ENCODE measurements around the gene CACNB2.
A peak's percentile ranks its signal among the peaks of the same experiment; 100 is the strongest.

CACNB2 gene

DNA sequence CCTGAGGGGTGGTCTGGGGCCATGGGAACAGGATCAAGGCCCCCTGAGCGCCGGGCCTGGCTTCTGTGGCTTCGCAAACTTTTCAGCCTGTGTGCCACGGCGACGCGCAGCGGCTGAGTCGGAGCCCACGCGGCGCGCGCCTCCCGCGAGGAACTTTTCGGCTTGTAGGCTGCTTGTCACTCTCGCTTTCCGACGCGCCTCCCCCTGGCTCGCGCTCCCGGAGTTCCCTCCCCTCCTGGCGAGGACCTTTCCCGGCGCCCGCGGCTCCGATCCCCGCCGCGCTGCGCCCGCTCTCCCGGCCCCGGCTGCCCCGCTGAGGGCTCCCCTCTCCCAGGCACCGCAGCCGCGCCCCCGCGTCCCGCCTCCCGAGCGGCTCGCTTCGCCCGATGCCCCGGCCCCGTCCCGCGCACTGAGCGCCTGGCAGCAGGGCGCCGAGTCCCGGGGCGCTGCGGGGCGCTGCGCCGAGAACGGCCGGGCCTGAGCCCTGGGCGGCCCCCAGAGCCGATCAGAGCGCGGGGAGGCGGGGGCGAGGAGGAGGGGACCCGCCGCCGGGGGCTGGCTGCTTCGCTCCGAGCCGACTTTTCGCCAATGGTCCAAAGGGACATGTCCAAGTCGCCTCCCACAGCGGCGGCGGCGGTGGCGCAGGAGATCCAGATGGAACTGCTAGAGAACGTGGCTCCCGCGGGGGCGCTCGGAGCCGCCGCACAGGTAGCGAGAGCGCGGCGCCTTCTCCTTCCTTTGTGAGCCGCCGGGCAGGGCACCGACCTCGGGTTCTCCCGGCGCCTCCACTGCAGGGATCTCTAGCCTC is at the start of gene CACNB2:
TSS of gene CACNB2 (plus strand) at position 276 of the 808 bp plus-strand sequence.
- Mint-ChIP-seq H3K4me3 (no peak within 1 kb of the TSS), H3K27me3 (peaks cover 42% of the 10 kb centered on the region), H3K36me3 (ENCODE audit: low read depth) (no peaks in the 10 kb centered on the region), H3K4me1 (ENCODE audit: low read depth) (peaks cover 5% of the 10 kb centered on the region), H3K27ac (no peak within 1 kb of the TSS), H3K9me3 (no peaks in the 10 kb centered on the region)
- DNase-seq: no peak

DNA sequence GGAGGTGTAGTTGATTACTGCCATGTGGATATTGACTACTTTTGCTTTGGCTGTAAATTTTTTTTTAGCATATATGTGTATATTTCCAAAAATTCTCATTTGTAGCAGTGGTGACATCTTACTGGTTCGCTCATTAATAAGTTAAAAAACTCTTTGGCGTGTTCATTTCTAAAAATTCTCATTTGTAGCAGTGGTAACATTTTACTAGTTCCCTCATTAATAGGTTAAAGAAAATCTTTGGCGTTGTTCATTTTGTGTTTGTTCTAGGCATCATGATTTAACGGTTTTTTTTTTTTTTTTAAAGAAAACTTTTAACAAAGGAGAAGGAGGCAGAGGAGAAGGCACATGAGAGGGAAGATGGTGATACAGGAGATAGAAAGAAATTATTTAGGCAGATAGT is 45.9 kb upstream of the CACNB2 start:
- Mint-ChIP-seq H3K9me3 (peaks cover 4% of the 10 kb centered on the region), H3K4me1 (ENCODE audit: low read depth) (no peaks in the 10 kb centered on the region), H3K4me3 (no peak overlapping the region), H3K27ac (no peak overlapping the region), H3K27me3 (no peaks in the 10 kb centered on the region), H3K36me3 (ENCODE audit: low read depth) (no peaks in the 10 kb centered on the region)
- DNase-seq: no peak

DNA sequence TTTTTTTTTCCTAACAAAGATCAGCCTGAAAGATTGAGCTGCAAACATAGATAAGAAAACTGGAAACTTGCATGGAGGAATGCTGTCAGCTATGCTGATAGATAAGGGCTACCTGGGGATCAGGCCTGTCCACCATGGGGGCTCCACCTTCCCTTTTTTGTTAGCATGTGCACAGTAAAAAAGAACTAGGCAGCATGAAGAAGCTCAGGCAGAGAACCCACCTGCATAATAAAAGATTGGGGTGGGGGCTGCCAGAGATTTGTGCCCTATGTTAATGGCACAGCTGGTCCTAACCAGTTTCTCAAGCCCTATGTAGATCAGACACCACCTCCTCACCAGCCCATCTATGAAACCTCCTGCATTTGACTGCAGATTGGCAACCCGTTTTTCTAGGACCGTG is 45.4 kb upstream of the CACNB2 start:
- no peaks in the 10 kb centered on the region for H3K4me1 Mint-ChIP-seq (ENCODE audit: low read depth)
- H3K27ac Mint-ChIP-seq: no peak overlapping the region
- peaks cover 3% of the 10 kb centered on the region for H3K9me3 Mint-ChIP-seq
- H3K36me3 Mint-ChIP-seq (ENCODE audit: low read depth): no peaks in the 10 kb centered on the region
- H3K4me3 Mint-ChIP-seq: no peak overlapping the region
- DNase-seq: no peak
- no peaks in the 10 kb centered on the region for H3K27me3 Mint-ChIP-seq

DNA sequence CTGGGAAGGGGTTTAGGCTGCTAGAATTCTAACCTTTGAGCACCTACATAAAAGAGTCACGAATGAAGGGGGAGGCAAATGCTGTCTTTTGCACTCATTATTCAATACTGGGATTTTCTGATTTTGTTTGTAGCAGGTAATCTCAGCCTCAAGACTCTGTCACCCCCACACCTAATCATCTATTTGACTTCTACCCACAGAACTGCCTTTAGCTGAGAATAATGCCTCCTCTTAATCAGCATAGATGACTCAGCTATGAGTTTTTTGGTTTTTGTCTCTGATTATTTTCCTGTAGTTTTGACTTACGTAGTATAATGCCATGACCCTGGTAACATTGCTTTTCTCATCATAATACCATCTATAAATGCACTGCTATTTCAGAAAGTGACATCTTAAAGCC is 42.7 kb upstream of the CACNB2 start:
- H3K4me1 Mint-ChIP-seq (ENCODE audit: low read depth): no peaks in the 10 kb centered on the region
- H3K36me3 Mint-ChIP-seq (ENCODE audit: low read depth): no peaks in the 10 kb centered on the region
- H3K27ac Mint-ChIP-seq: no peak overlapping the region
- H3K27me3 Mint-ChIP-seq: no peaks in the 10 kb centered on the region
- no peak overlapping the region for H3K4me3 Mint-ChIP-seq
- no peaks in the 10 kb centered on the region for H3K9me3 Mint-ChIP-seq
- DNase-seq: no peak

DNA sequence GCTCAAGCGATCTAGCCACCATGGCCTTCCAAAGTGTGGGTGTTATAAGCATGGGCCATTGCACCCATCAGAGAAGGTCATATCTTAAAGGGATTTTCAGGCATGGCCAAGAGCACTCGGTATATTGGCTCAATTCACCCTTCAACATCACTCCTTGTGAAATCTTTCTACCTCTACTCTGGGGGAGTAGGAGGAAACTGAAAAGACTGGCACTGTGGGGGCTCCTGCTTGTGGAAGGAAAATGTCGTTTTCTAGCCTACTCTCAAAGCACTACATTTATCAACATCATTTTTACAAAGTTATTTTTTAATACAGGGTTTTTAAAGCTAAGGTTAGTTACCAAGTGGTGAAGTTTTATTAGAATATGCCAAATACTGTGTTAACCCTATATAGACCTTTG is 42.0 kb upstream of the CACNB2 start:
- no peaks in the 10 kb centered on the region for H3K4me1 Mint-ChIP-seq (ENCODE audit: low read depth)
- H3K27me3 Mint-ChIP-seq: no peaks in the 10 kb centered on the region
- no peak overlapping the region for H3K4me3 Mint-ChIP-seq
- H3K36me3 Mint-ChIP-seq (ENCODE audit: low read depth): no peaks in the 10 kb centered on the region
- DNase-seq: no peak
- H3K9me3 Mint-ChIP-seq: no peaks in the 10 kb centered on the region
- H3K27ac Mint-ChIP-seq: no peak overlapping the region

DNA sequence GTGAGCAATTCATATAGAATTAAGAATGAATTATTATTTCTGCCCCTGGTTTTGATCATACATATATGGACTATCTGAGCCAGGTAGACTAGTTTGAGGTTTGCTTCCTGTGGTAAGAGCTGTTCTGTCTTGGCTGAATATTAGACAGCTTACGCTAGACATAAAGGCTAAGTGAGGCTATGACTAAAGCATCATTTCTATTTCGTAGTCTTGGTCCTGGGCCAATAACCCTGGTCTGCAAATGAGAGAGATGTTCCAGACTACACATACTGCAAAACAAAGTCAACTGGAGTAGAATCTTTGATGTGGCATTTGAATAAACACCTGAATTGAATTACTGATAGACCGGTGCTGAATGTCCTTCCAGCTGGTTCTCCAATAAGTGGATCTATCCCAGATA is 40.8 kb upstream of the CACNB2 start:
- H3K27me3 Mint-ChIP-seq: no peaks in the 10 kb centered on the region
- no peak for DNase-seq
- H3K9me3 Mint-ChIP-seq: no peaks in the 10 kb centered on the region
- H3K27ac Mint-ChIP-seq: no peak overlapping the region
- H3K4me3 Mint-ChIP-seq: no peak overlapping the region
- no peaks in the 10 kb centered on the region for H3K36me3 Mint-ChIP-seq (ENCODE audit: low read depth)
- no peaks in the 10 kb centered on the region for H3K4me1 Mint-ChIP-seq (ENCODE audit: low read depth)

DNA sequence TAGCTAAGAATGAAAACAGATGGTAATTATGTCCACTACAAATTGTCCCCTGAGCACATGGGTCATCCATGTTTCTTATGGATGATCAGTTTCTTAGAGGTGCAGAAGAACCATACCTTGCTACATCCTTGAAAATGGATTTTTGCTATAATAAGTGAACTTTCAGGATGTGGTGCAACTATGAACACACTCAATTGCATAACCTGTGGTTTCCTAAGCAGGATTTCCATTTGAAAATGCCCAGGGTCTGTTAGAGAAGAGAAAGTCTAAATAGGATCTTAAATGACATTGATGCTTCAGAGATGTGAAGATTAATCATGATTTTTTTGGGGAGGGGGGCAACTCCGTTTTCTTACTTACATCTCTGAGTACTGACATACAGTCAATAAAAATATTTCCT is 39.6 kb upstream of the CACNB2 start:
- Mint-ChIP-seq H3K4me1 (ENCODE audit: low read depth) (no peaks in the 10 kb centered on the region), H3K36me3 (ENCODE audit: low read depth) (no peaks in the 10 kb centered on the region), H3K9me3 (no peaks in the 10 kb centered on the region), H3K4me3 (no peak overlapping the region), H3K27ac (no peak overlapping the region), H3K27me3 (no peaks in the 10 kb centered on the region)
- DNase-seq: no peak

DNA sequence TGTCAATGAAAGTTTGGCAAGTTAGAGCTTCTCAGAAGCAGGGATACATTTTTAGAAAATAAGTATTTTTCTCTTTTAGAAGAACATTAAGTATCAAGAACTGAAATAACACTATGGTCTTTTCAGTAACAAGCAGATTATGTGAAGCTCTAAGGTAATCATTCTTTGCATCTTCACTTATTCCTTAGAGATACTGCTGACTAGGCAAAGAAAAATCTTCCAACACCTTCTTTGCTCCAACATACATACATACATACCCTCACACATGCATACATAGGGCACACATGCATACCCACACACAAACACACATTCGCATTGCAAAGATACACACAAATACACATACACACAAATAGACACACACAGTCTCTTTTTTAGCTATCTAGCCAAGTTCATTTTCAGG is 37.8 kb upstream of the CACNB2 start:
- H3K27ac Mint-ChIP-seq: no peak overlapping the region
- no peaks in the 10 kb centered on the region for H3K4me1 Mint-ChIP-seq (ENCODE audit: low read depth)
- H3K4me3 Mint-ChIP-seq: no peak overlapping the region
- H3K27me3 Mint-ChIP-seq: no peaks in the 10 kb centered on the region
- DNase-seq: no peak
- no peaks in the 10 kb centered on the region for H3K36me3 Mint-ChIP-seq (ENCODE audit: low read depth)
- no peaks in the 10 kb centered on the region for H3K9me3 Mint-ChIP-seq

DNA sequence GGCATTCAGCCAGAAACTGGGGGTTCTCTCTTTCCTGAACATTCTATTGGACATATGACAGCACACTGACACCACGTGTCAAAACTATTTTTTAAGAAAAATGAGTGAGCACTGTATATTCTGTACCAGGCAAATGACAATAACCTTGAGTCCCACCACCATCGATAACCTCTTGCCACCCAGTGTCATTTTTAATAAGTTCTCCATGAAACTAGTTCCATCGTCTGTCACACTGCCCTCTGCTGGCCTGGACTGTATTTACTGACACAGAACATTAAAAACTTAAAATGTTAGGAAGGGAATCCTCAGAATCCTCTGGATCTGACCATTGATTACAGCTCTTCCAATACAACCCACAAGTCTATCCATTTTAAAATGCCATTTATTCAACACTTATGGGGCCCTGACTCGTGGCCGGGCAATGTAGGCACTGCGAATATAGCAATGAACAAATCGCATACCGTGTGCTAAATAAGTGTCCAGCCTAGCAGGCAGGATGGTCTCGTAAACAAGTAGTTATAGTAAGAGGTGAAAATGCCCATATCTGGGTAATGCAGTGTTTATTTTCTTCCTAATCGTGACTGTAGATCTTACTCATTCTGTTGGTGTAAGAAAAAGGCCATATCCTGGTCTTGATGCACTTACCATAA is 35.9 kb upstream of the CACNB2 start:
- DNase-seq: peak; percentile 42
- Mint-ChIP-seq H3K4me1 (ENCODE audit: low read depth) (no peaks in the 10 kb centered on the region), H3K27me3 (no peaks in the 10 kb centered on the region), H3K36me3 (ENCODE audit: low read depth) (no peaks in the 10 kb centered on the region), H3K27ac (no peak overlapping the region), H3K4me3 (no peak overlapping the region), H3K9me3 (no peaks in the 10 kb centered on the region)

DNA sequence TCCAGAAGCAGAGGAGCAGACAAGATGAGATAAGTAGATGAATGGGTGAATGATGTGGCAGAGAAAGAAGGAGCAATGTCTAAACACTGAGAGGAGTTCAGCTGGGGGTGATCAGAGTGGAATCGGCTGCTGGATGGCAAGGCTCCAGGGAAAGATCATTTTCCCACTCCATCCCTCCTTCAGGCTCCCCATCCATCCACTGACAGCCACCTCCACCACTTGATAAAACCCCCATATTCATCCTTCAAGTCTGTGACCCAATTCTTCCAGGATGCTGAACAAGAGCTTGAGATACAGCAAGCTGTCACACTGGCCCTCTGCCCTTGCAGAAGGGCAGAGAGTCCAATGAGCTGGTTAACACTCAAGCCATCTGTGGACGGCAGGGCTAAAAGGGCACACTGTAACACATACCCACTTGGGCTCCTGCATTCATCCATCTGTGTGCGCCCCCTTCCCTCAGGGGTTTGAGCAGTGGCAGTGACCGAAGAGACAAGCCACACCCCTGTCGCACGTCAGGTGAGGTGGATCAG is 30.8 kb upstream of the CACNB2 start:
- Mint-ChIP-seq H3K27me3 (no peaks in the 10 kb centered on the region), H3K27ac (no peak overlapping the region), H3K36me3 (ENCODE audit: low read depth) (no peaks in the 10 kb centered on the region), H3K4me3 (no peak overlapping the region), H3K4me1 (ENCODE audit: low read depth) (no peaks in the 10 kb centered on the region), H3K9me3 (no peaks in the 10 kb centered on the region)
- DNase-seq: no peak

DNA sequence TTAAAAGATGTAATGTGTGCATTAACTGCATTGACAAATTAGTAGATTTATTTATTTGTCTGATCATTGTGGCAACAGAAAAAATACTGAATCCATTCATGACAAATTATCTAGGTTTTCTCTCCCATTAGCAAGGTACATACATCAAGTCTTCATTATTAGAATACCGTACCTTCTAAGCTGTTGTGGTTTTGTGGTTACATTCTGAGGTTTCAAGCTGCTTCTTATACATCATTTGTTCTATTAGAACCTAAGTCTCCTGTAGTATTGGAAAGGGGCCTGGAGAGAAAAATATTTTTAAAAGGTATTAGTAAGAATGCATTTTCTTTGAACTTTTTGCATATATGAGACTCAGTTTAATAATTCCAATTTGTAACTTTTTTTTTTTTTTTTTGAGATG is 26.3 kb upstream of the CACNB2 start:
- Mint-ChIP-seq H3K9me3 (no peaks in the 10 kb centered on the region), H3K4me1 (ENCODE audit: low read depth) (no peaks in the 10 kb centered on the region), H3K27ac (no peak overlapping the region), H3K27me3 (no peaks in the 10 kb centered on the region), H3K36me3 (ENCODE audit: low read depth) (no peaks in the 10 kb centered on the region), H3K4me3 (no peak overlapping the region)
- DNase-seq: no peak

DNA sequence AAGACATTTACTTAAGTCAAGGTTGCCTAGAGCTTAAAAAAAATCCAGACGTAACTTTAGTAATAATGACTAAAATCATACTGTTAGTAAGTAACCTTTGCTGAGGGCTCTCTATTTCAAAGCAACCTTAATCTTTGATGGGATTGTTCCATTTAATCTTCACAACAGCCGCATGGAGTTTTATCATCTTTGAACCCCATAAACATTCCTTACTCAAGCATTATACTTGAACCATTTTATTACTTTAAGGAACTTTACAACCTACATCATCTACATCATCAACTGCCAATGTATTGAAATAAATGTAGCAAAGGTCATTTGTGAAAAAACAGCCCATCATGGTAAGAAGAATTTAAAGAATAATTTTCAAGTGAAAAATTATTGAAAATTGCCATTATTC is 22.9 kb upstream of the CACNB2 start:
- no peak for DNase-seq

DNA sequence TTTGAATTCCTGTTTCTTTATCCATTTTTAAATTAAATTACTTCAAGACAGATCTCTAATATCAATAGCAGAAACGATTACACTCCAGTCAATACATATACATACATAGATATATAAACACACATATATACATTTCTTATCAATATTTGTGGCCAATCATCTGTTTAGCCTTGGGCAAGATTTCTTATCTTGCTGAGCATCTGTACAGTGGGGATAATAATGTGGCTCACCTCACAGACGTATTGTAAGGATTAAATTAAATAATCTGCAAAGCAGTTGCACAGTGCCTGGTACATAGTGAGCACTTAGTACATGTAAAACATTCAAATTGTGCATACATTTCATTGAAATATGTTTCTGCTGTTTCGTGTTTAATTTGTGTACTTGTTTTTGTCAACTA is 17.5 kb upstream of the CACNB2 start:
- no peak overlapping the region for H3K4me3 Mint-ChIP-seq
- no peaks in the 10 kb centered on the region for H3K27me3 Mint-ChIP-seq
- H3K4me1 Mint-ChIP-seq (ENCODE audit: low read depth): no peaks in the 10 kb centered on the region
- H3K27ac Mint-ChIP-seq: no peak overlapping the region
- no peaks in the 10 kb centered on the region for H3K36me3 Mint-ChIP-seq (ENCODE audit: low read depth)
- no peaks in the 10 kb centered on the region for H3K9me3 Mint-ChIP-seq
- no peak for DNase-seq

More for the DNA sequence above, 22.9 kb upstream of the CACNB2 start:
- Mint-ChIP-seq H3K36me3 (ENCODE audit: low read depth) (no peaks in the 10 kb centered on the region), H3K4me1 (ENCODE audit: low read depth) (no peaks in the 10 kb centered on the region), H3K4me3 (no peak overlapping the region), H3K9me3 (no peaks in the 10 kb centered on the region), H3K27me3 (no peaks in the 10 kb centered on the region), H3K27ac (no peak overlapping the region)

DNA sequence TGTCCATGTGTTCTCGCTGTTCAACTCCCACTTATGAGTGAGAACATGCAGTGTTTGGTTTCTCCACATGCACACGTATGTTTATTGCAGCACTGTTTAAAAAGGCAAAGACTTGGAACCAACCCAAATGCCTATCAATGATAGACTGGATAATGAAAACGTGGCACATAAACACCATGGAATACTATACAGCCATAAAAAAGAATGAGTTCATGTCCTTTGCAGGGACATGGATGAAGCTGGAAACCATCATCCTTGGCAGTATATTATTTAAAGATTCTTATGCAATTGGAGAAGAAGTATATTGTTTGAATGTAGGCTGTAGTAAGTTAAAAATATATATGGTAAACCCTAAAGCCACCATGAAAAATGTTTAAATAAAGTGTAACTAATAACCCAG is 7.2 kb upstream of the CACNB2 start:
- no peaks in the 10 kb centered on the region for H3K4me1 Mint-ChIP-seq (ENCODE audit: low read depth)
- H3K36me3 Mint-ChIP-seq (ENCODE audit: low read depth): no peaks in the 10 kb centered on the region
- H3K9me3 Mint-ChIP-seq: no peaks in the 10 kb centered on the region
- peaks cover 6% of the 10 kb centered on the region for H3K27me3 Mint-ChIP-seq
- H3K4me3 Mint-ChIP-seq: no peak overlapping the region
- H3K27ac Mint-ChIP-seq: no peak overlapping the region
- DNase-seq: no peak

DNA sequence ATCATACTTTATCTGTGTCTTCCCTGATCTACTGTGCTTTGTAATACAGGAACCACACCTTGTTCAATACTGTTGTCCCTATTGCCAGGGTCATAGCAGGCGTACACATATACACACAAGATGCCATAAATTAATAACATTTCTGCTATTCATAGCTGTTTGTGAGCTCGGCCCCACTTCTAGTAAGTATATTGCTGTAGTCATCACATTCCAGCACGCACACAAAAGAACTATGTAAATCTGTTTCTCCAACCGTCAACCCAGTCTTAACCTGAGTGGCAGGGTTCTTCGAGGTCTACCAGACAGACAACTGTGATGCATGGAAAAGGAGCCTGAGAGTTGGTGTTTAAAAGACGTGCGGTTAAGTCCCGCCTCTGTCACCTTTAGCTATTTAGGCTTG is 5.7 kb upstream of the CACNB2 start:
- H3K36me3 Mint-ChIP-seq (ENCODE audit: low read depth): no peaks in the 10 kb centered on the region
- DNase-seq: no peak
- H3K27me3 Mint-ChIP-seq: peaks cover 15% of the 10 kb centered on the region
- no peak overlapping the region for H3K27ac Mint-ChIP-seq
- no peak overlapping the region for H3K4me3 Mint-ChIP-seq
- H3K9me3 Mint-ChIP-seq: no peaks in the 10 kb centered on the region
- H3K4me1 Mint-ChIP-seq (ENCODE audit: low read depth): no peaks in the 10 kb centered on the region

Data from activated T-cell treated with anti-CD3 and anti-CD28 coated beads, Interleukin-2, amount 50 U/mL, for 24 hours (primary cell).